SK-N-SH (cell line): ENCODE measurements around the gene CD99L2. TPM values are rescaled to one million over a fixed set of nuclear protein-coding genes. Genes with fewer than 3 reads are reported as not detected.

Experiments
- CTCF ChIA-PET: fragments of 300-600, 350-600 bp; formaldehyde crosslinking; extraction: SDS; loops from one replicate; lab custom pipeline; 2021; lab: Yijun Ruan, JAX
- POLR2A ChIA-PET: fragments of 350-600 bp; sonication (Branson Sonifier 250); formaldehyde crosslinking; extraction: SDS; loops from one replicate; lab custom pipeline; 2020; ENCODE audit warnings: antibody characterized with exemption, inconsistent platforms; lab: Yijun Ruan, JAX
- DNase-seq: peaks from one replicate; pipeline ENCODE4 v3.0.0; 2012
- H2AFZ ChIP-seq: fragments of 200-600 bp; sonication (generic); 2 replicates; pipeline ENCODE4 v1.8.1; 2016; ENCODE audit warnings: antibody characterized with exemption, mild to moderate bottlenecking, low read depth
- H3F3A ChIP-seq: fragments of 200-600 bp; sonication (generic); replicated peaks from 2 replicates; pipeline ENCODE3; 2016; ENCODE audit warnings: antibody characterized with exemption, mild to moderate bottlenecking; ENCODE audit not compliant: insufficient read depth
- H3K27ac ChIP-seq, 2 experiments: fragments of 200-500 bp in 1 of 2; fragments of 200-600 bp in 1 of 2; sonication (Bioruptor generic) in 1 of 2; sonication (generic), shearing (Covaris generic) in 1 of 2; 2 replicates each; pipeline versions ENCODE4 v1.5.1 to v1.6.1; 2014 to 2016; ENCODE audit warnings: low read depth in 2 of 2, inconsistent platforms in 1 of 2, low read length in 1 of 2, mild to moderate bottlenecking in 1 of 2, mixed read lengths in 1 of 2
- H3K27me3 ChIP-seq: fragments of 200-600 bp; sonication (generic), shearing (Covaris generic); 2 replicates; pipeline ENCODE4 v1.6.1; 2016; ENCODE audit warnings: mixed run types; ENCODE audit not compliant: insufficient read depth
- H3K36me3 ChIP-seq, 2 experiments: fragments of 200-500 bp in 1 of 2; fragments of 200-600 bp in 1 of 2; sonication (Bioruptor generic) in 1 of 2; sonication (generic) in 1 of 2; replicated peaks in 1 of 2; 2 replicates each; pipeline versions ENCODE3 to v1.5.1; 2014 to 2016; ENCODE audit warnings: low read length in 1 of 2, mild to moderate bottlenecking in 1 of 2; ENCODE audit not compliant: insufficient read depth in 2 of 2, control insufficient read depth in 1 of 2
- H3K4me1 ChIP-seq, 2 experiments: fragments of 200-500 bp in 1 of 2; fragments of 200-600 bp in 1 of 2; sonication (Bioruptor generic) in 1 of 2; sonication (generic), shearing (Covaris generic) in 1 of 2; 2 replicates each; pipeline versions ENCODE4 v1.5.1 to v1.6.1; 2014 to 2016; ENCODE audit warnings: low read depth in 1 of 2, low read length in 1 of 2, mixed run types in 1 of 2; ENCODE audit not compliant: insufficient read depth in 2 of 2, control insufficient read depth in 1 of 2
- H3K4me2 ChIP-seq: fragments of 200-600 bp; sonication (generic), shearing (Covaris generic); 2 replicates; pipeline ENCODE4 v1.6.1; 2017; ENCODE audit warnings: mixed run types
- H3K4me3 ChIP-seq, 2 experiments: fragments of 200-500 bp in 1 of 2; fragments of 200-600 bp in 1 of 2; sonication (Bioruptor generic) in 1 of 2; sonication (generic), shearing (Covaris generic) in 1 of 2; 2 replicates each; pipeline versions ENCODE4 v1.5.1 to v1.8.1; 2014 to 2016; ENCODE audit warnings: low read depth in 2 of 2, inconsistent platforms in 1 of 2, low read length in 1 of 2, mild to moderate bottlenecking in 1 of 2, mixed read lengths in 1 of 2, moderate library complexity in 1 of 2
- H3K79me2 ChIP-seq: fragments of 200-600 bp; sonication (generic); 2 replicates; pipeline ENCODE4 v1.8.1; 2017; ENCODE audit warnings: mild to moderate bottlenecking; ENCODE audit not compliant: insufficient read depth
- H3K9ac ChIP-seq: fragments of 200-600 bp; sonication (generic); 2 replicates; pipeline ENCODE4 v1.6.1; 2017; ENCODE audit warnings: mixed run types
- H3K9me2 ChIP-seq: fragments of 200-600 bp; sonication (generic); 2 replicates; pipeline ENCODE4 v1.6.1; 2017; ENCODE audit warnings: mixed run types
- H3K9me3 ChIP-seq: fragments of 200-600 bp; sonication (generic); 2 replicates; pipeline ENCODE4 v1.6.1; 2017; ENCODE audit warnings: mixed run types, mild to moderate bottlenecking, moderate library complexity
- H4K20me1 ChIP-seq: fragments of 200-600 bp; sonication (generic); 2 replicates; pipeline ENCODE4 v1.6.1; 2017; ENCODE audit warnings: mild to moderate bottlenecking, mixed run types; ENCODE audit not compliant: insufficient read depth
- EP300 ChIP-seq, 2 experiments: IDR thresholded peaks; 2 replicates each; pipeline versions ENCODE4 v1.4.0 to v1.6.1; 2012; ENCODE audit warnings: borderline replicate concordance in 1 of 2, low read depth in 1 of 2, low read length in 1 of 2
- FOSL2 ChIP-seq: IDR thresholded peaks from 2 replicates; pipeline ENCODE4 v1.4.0; 2012; ENCODE audit warnings: low read depth, mild to moderate bottlenecking, moderate library complexity, borderline replicate concordance
- FOXJ3 ChIP-seq: sonication (generic); formaldehyde crosslinking; IDR thresholded peaks from 2 replicates; pipeline ENCODE4 v1.5.1; 2020; ENCODE audit warnings: mild to moderate bottlenecking, missing genetic modification reagents
- FOXM1 ChIP-seq: IDR thresholded peaks from 2 replicates; pipeline ENCODE4 v1.4.0; 2012; ENCODE audit warnings: low read depth, mild to moderate bottlenecking
- GABPA ChIP-seq: IDR thresholded peaks from 2 replicates; pipeline ENCODE4 v1.4.0; 2012; ENCODE audit warnings: low read depth, mild to moderate bottlenecking
- MEF2A ChIP-seq: IDR thresholded peaks from 2 replicates; pipeline ENCODE4 v1.4.0; 2012; ENCODE audit warnings: low read depth, borderline replicate concordance
- MXI1 ChIP-seq: IDR thresholded peaks from 2 replicates; pipeline ENCODE4 v1.6.1; 2012; ENCODE audit warnings: mild to moderate bottlenecking, low read depth, low read length, improper control_type of control experiment
- NFIC ChIP-seq: IDR thresholded peaks from 2 replicates; pipeline ENCODE4 v1.4.0; 2012; ENCODE audit warnings: borderline replicate concordance
- NRF1 ChIP-seq: IDR thresholded peaks from 2 replicates; pipeline ENCODE4 v1.6.1; 2012; ENCODE audit warnings: low read depth, mild to moderate bottlenecking, low read length
- POLR2AphosphoS5 ChIP-seq: IDR thresholded peaks from 2 replicates; pipeline ENCODE4 v1.6.1; 2012; ENCODE audit warnings: low read depth, low read length
- RAD21 ChIP-seq: IDR thresholded peaks from 2 replicates; pipeline ENCODE4 v1.6.1; 2012; ENCODE audit warnings: mild to moderate bottlenecking, low read length
- RFX5 ChIP-seq: IDR thresholded peaks from 2 replicates; pipeline ENCODE4 v1.6.1; 2012; ENCODE audit warnings: mild to moderate bottlenecking, improper control_type of control experiment, low read length
- SIN3A ChIP-seq: IDR thresholded peaks from 2 replicates; pipeline ENCODE4 v1.6.1; 2012; ENCODE audit warnings: low read depth, mild to moderate bottlenecking, low read length, moderate library complexity, borderline replicate concordance
- TAF1 ChIP-seq: IDR thresholded peaks from 2 replicates; pipeline ENCODE4 v1.6.1; 2012; ENCODE audit warnings: low read depth, mild to moderate bottlenecking, low read length, moderate library complexity, borderline replicate concordance
- TCF12 ChIP-seq: IDR thresholded peaks from 2 replicates; pipeline ENCODE4 v1.4.0; 2012
- TEAD4 ChIP-seq: IDR thresholded peaks from 2 replicates; pipeline ENCODE4 v1.4.0; 2012; ENCODE audit warnings: mild to moderate bottlenecking, borderline replicate concordance; ENCODE audit not compliant: insufficient read depth
- YY1 ChIP-seq: IDR thresholded peaks from 2 replicates; pipeline ENCODE4 v1.4.0; 2012; ENCODE audit warnings: low read depth, mild to moderate bottlenecking
- WGBS: methylation state at CpG from one replicate; pipeline ENCODE4 v1.1.6; 2017; ENCODE audit warnings: low lambda C conversion rate; 5-methylcytosine and 5-hydroxymethylcytosine counted together
- polyA plus RNA-seq, 3 experiments: library from polyadenylated mRNA; depleted of rRNA; stranded (reverse); fragments of >200 nt; gene quantifications; 2 replicates each; pipeline ENCODE4 v1.2.3, GENCODE V29; 2012
- TF ChIP-seq, protein P1 (sequence below): fragments of 150-350 bp; IDR thresholded peaks from 2 replicates; pipeline ENCODE4 v1.6.1; 2016; ENCODE audit warnings: mild to moderate bottlenecking, low read depth, low read length
- TF ChIP-seq, protein P2 (sequence below): fragments of 200-600 bp; sonication (generic); IDR thresholded peaks from 2 replicates; pipeline ENCODE4 v1.6.1; 2017; ENCODE audit warnings: antibody characterized with exemption, mild to moderate bottlenecking, moderate library complexity
- TF ChIP-seq, protein P3 (sequence below): IDR thresholded peaks from 2 replicates; pipeline ENCODE4 v1.4.0; 2012; ENCODE audit warnings: low read depth, borderline replicate concordance

Gene CD99L2
- polyA plus RNA-seq, 1 of the 3 experiments (the other 2 are of a cell fraction) = 57.7 TPM

DNA sequence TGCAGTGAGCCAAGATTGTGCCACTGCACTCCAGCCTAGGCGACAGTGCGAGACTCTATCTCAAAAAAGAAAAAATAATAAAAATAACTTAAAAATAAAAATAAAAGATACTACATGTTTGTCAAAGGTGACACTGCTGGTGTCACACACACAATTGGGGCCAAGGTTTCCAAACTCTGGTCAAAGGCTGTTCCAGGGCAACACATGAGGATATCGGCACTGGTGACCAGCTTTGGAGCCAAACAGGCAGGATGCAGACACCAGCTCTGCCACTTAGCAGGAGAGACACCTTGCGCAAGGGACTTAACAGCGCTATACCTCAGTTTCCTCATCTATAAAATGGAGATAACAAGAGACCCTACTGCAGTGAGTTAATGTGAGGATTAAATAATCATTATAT, 52.3 kb downstream of the CD99L2 start:
- TF ChIP-seq TAF1 (no peak), MEF2A (no peak), EP300 (IDR thresholded peaks at IDR 0.05; ENCODE audit: borderline replicate concordance in 1 of 2, low read depth in 1 of 2, low read length in 1 of 2) (no peak), SIN3A (no peak), FOSL2 (no peak), POLR2AphosphoS5 (no peak), FOXM1 (no peak), RFX5 (no peak), FOXJ3 (no peak), GABPA (no peak), TEAD4 (no peak), YY1 (no peak), NFIC (no peak), TCF12 (no peak), RAD21 (no peak), MXI1 (no peak), NRF1 (no peak)
- TF ChIP-seq, protein P1, sequence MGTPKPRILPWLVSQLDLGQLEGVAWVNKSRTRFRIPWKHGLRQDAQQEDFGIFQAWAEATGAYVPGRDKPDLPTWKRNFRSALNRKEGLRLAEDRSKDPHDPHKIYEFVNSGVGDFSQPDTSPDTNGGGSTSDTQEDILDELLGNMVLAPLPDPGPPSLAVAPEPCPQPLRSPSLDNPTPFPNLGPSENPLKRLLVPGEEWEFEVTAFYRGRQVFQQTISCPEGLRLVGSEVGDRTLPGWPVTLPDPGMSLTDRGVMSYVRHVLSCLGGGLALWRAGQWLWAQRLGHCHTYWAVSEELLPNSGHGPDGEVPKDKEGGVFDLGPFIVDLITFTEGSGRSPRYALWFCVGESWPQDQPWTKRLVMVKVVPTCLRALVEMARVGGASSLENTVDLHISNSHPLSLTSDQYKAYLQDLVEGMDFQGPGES = no peak
- TF ChIP-seq, protein P2, sequence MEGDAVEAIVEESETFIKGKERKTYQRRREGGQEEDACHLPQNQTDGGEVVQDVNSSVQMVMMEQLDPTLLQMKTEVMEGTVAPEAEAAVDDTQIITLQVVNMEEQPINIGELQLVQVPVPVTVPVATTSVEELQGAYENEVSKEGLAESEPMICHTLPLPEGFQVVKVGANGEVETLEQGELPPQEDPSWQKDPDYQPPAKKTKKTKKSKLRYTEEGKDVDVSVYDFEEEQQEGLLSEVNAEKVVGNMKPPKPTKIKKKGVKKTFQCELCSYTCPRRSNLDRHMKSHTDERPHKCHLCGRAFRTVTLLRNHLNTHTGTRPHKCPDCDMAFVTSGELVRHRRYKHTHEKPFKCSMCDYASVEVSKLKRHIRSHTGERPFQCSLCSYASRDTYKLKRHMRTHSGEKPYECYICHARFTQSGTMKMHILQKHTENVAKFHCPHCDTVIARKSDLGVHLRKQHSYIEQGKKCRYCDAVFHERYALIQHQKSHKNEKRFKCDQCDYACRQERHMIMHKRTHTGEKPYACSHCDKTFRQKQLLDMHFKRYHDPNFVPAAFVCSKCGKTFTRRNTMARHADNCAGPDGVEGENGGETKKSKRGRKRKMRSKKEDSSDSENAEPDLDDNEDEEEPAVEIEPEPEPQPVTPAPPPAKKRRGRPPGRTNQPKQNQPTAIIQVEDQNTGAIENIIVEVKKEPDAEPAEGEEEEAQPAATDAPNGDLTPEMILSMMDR = no peak
- TF ChIP-seq, protein P3, sequence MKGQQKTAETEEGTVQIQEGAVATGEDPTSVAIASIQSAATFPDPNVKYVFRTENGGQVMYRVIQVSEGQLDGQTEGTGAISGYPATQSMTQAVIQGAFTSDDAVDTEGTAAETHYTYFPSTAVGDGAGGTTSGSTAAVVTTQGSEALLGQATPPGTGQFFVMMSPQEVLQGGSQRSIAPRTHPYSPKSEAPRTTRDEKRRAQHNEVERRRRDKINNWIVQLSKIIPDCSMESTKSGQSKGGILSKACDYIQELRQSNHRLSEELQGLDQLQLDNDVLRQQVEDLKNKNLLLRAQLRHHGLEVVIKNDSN = no peak
- Histone ChIP-seq H3K9me3 (no peaks in the 10 kb centered on the region), H3K9ac (no peak overlapping the region), H3K36me3 (no peaks in the 10 kb centered on the region), H4K20me1 (no peaks in the 10 kb centered on the region), H3F3A (no peaks in the 10 kb centered on the region), H3K4me1 (no peaks in the 10 kb centered on the region), H3K27ac (no peak overlapping the region), H3K27me3 (no peaks in the 10 kb centered on the region), H3K79me2 (no peaks in the 10 kb centered on the region), H2AFZ (no peak overlapping the region), H3K4me2 (no peak overlapping the region), H3K4me3 (no peak overlapping the region), H3K9me2 (no peaks in the 10 kb centered on the region)
- WGBS = 74% methylated on average over 5 of the region's 5 CpGs
- no peak for DNase-seq
- ChIA-PET CTCF (no interaction called here), POLR2A (no interaction called here)
